HG02798 (cell line): Measurements from ENCODE around the gene GSTM1.
"Not testable (repeated sequence)": the region's sequence is repeated elsewhere in the genome, so short reads cannot be mapped to it uniquely, and the experiment has no call there.

Experiments
- ATAC-seq: cut with Tn5 transposase; IDR thresholded peaks from one replicate; pipeline ENCODE4 v1.9.1; 2021; ENCODE audit warnings: mild to moderate bottlenecking; ENCODE audit not compliant: unreplicated experiment, poor library complexity

The GSTM1 gene

GRCh38 chr1:109695138-109695537 is 7.5 kb downstream of the GSTM1 start:
- not testable (repeated sequence) for ATAC-seq

- ATAC-seq: no peak
These were observed 9.4 kb downstream of the GSTM1 start for GRCh38 chr1:109697066-109697465.

GRCh38 chr1:109697861-109698260 is 10.2 kb downstream of the GSTM1 start:
- ATAC-seq: not testable (repeated sequence)

- not testable (repeated sequence) for ATAC-seq
These were observed 15.3 kb downstream of the GSTM1 start for GRCh38 chr1:109702940-109703339.

- ATAC-seq: no peak
These were observed 16.6 kb downstream of the GSTM1 start for GRCh38 chr1:109704173-109704572.

- no peak for ATAC-seq
These were observed 17.8 kb downstream of the GSTM1 start for GRCh38 chr1:109705411-109705810.

- not testable (repeated sequence) for ATAC-seq
These were observed 21.3 kb downstream of the GSTM1 start for GRCh38 chr1:109708949-109709348.

GRCh38 chr1:109709822-109710221 is 22.2 kb downstream of the GSTM1 start:
- not testable (repeated sequence) for ATAC-seq

GRCh38 chr1:109711593-109712320 is 24.1 kb downstream of the GSTM1 start, which contains the start of gene GSTM5:
TSS of gene GSTM5 (plus strand) at chr1:109712251. CDS start at chr1:109712313, 62 bp downstream.
- not testable (repeated sequence) for ATAC-seq

- ATAC-seq: no peak
These were observed 24.8 kb downstream of the GSTM1 start for GRCh38 chr1:109712321-109712864.

- no peak for ATAC-seq
These were observed 26.0 kb downstream of the GSTM1 start for GRCh38 chr1:109713636-109714035.

GRCh38 chr1:109714661-109715372 is 27.2 kb downstream of the GSTM1 start:
- ATAC-seq: no peak

- no peak for ATAC-seq
These were observed 28.5 kb downstream of the GSTM1 start for GRCh38 chr1:109716121-109716520.

GRCh38 chr1:109716570-109717090 is 29.0 kb downstream of the GSTM1 start:
- ATAC-seq: no peak

- ATAC-seq: no peak
These were observed 30.1 kb downstream of the GSTM1 start for GRCh38 chr1:109717729-109718128.

- ATAC-seq: no peak
These were observed 30.9 kb downstream of the GSTM1 start for GRCh38 chr1:109718495-109718894.

- ATAC-seq: no peak
These were observed 31.8 kb downstream of the GSTM1 start for GRCh38 chr1:109719337-109719837.

- no peak for ATAC-seq
These were observed 33.4 kb downstream of the GSTM1 start for GRCh38 chr1:109721042-109721441.

- no peak for ATAC-seq
These were observed 34.4 kb downstream of the GSTM1 start for GRCh38 chr1:109721971-109722370.

GRCh38 chr1:109722908-109723691 is 35.5 kb downstream of the GSTM1 start:
- ATAC-seq: no peak
